Hepatocyte (in vitro differentiated cells): ENCODE measurements around the gene DUOX2. TPM values are rescaled to one million over a fixed set of nuclear protein-coding genes. Genes with fewer than 3 reads are reported as not detected.
A peak's percentile ranks its signal among the peaks of the same experiment; 100 is the strongest.

Source experiments
- DNase-seq: peaks from one replicate; pipeline ENCODE4 v3.0.0-alpha.2; 2016; ENCODE audit warnings: low spot score
- H2AFZ ChIP-seq: fragments of 200-600 bp; sonication (generic); 2 replicates; pipeline ENCODE4 v1.6.0; 2016; ENCODE audit warnings: antibody characterized with exemption, mild to moderate bottlenecking
- H3K27ac ChIP-seq: fragments of 200-600 bp; sonication (generic); 2 replicates; pipeline ENCODE4 v1.5.1; 2016; ENCODE audit warnings: mild to moderate bottlenecking
- H3K27me3 ChIP-seq: fragments of 200-600 bp; sonication (generic); 2 replicates; pipeline ENCODE4 v1.6.1; 2016
- H3K36me3 ChIP-seq: fragments of 200-600 bp; sonication (generic); replicated peaks from 2 replicates; pipeline ENCODE4 v1.5.1; 2016; ENCODE audit warnings: low read depth; ENCODE audit not compliant: insufficient read depth
- H3K4me1 ChIP-seq: fragments of 200-600 bp; sonication (generic); 2 replicates; pipeline ENCODE4 v1.5.1; 2016; ENCODE audit warnings: mild to moderate bottlenecking, moderate library complexity; ENCODE audit not compliant: insufficient read depth
- H3K4me2 ChIP-seq: fragments of 200-600 bp; sonication (generic); 2 replicates; pipeline ENCODE4 v1.6.0; 2016
- H3K4me3 ChIP-seq: fragments of 200-600 bp; sonication (generic); 2 replicates; pipeline ENCODE4 v1.5.1; 2016; ENCODE audit warnings: mild to moderate bottlenecking
- H3K79me2 ChIP-seq: fragments of 200-600 bp; sonication (generic); 2 replicates; pipeline ENCODE4 v1.6.0; 2017; ENCODE audit warnings: mild to moderate bottlenecking
- H3K9me2 ChIP-seq: fragments of 200-600 bp; sonication (generic); replicated peaks from 2 replicates; pipeline ENCODE4 v1.6.0; 2017; ENCODE audit warnings: mild to moderate bottlenecking; ENCODE audit not compliant: insufficient read depth
- H3K9me3 ChIP-seq: fragments of 200-600 bp; sonication (generic); 2 replicates; pipeline ENCODE4 v1.5.1; 2016; ENCODE audit warnings: low read depth, mild to moderate bottlenecking
- H4K20me1 ChIP-seq: fragments of 200-600 bp; sonication (generic); 2 replicates; pipeline ENCODE4 v1.6.0; 2016; ENCODE audit warnings: mild to moderate bottlenecking; ENCODE audit not compliant: insufficient read depth, poor library complexity, severe bottlenecking
- EZH2 ChIP-seq: fragments of 200-600 bp; sonication (generic); IDR thresholded peaks from 2 replicates; pipeline ENCODE4 v1.6.1; 2016; ENCODE audit warnings: antibody characterized with exemption, mild to moderate bottlenecking, borderline replicate concordance
- EZH2phosphoT487 ChIP-seq: fragments of 200-600 bp; sonication (generic); IDR thresholded peaks from one replicate; pipeline ENCODE4 v1.6.1; 2018; ENCODE audit warnings: antibody characterized with exemption, mild to moderate bottlenecking, low read depth, moderate library complexity; ENCODE audit not compliant: unreplicated experiment, severe bottlenecking
- WGBS: methylation state at CpG from one replicate; pipeline ENCODE4 v1.1.6; 2016; ENCODE audit warnings: low lambda C conversion rate; ENCODE audit errors: missing lambda C conversion rate; 5-methylcytosine and 5-hydroxymethylcytosine counted together
- polyA plus RNA-seq: library from polyadenylated mRNA; unstranded; fragments of >200 nt; fragmentation: Nextera tagmentation; extraction: Ambion mirVana; gene quantifications from 2 replicates; pipeline ENCODE4 v1.2.1, GENCODE V29; 2016
- total RNA-seq: library from RNA; depleted of rRNA; stranded (reverse); fragments of >200 nt; gene quantifications from 2 replicates; pipeline ENCODE4 v1.2.3, GENCODE V29; 2014
- TF ChIP-seq, protein P1 (sequence below): fragments of 200-600 bp; sonication (generic); IDR thresholded peaks from 2 replicates; pipeline ENCODE4 v1.5.1; 2016; ENCODE audit warnings: antibody characterized with exemption, mild to moderate bottlenecking; ENCODE audit not compliant: poor library complexity

DUOX2 gene
- total and polyA plus RNA-seq, 2 experiments from 2014 or later = 21.4 to 37.4 TPM

DNA sequence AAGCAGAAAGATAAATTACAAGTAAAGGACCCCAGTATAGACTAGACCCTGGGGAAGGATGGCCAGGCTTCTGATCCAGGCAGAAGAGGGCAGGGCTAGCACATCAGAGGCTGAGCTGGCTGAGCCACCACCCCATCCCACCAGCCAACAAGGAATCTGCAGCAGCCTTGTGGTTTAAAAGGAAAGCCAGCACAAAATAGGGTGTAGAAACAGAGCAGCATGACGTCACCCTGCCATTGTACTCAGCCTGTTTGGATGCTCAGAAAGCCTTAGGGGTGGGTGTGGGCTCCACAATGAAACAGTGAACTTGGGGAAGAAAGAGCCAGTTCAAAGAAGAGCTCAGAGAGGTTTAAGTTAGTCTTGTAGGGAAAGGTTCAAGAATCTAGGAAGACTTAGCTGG is 44.0 kb upstream of the DUOX2 start:
- 35% methylated on average over 1 of the region's 1 CpG for WGBS

DNA sequence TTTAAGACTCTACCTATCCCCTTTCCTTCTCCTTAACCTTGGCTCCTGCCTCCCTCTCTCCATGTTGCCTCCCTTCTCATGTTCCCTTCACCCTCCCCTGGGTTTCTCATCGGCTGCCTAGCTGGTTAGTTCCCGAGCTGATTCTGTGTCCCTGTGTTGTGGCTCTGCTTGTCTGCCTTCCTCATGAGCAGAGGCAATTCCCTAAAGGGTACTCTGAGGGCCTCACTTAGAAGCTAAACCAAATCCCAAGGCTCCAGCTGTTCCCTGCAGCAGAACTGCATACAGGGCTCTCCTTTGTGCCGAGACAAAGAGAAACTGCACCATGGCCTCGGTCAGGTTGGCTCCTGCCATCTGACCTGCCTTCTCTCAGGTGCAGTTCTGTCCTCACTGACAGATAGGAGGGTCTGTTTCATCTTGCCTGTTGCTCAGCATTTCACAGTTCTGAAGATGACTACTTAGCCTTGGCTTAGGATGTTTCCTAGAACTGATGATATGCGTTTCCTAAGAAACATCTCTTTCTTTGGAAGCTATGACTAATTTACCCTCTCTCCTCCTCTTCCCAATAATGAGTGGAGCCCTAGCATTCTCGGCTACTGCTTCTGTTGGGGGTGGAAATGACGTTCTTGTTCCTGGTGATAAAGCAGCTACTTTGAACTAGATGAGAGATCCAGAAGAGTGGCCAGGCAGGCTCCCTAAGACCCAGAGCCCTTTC is 42.9 kb upstream of the DUOX2 start:
- Histone ChIP-seq H2AFZ (no peak overlapping the region), H3K9me3 (no peaks in the 10 kb centered on the region), H3K4me3 (no peak overlapping the region), H3K4me2 (no peak overlapping the region), H3K79me2 (no peaks in the 10 kb centered on the region), H4K20me1 (no peaks in the 10 kb centered on the region), H3K27me3 (no peaks in the 10 kb centered on the region), H3K36me3 (no peaks in the 10 kb centered on the region), H3K27ac (no peak overlapping the region), H3K9me2 (no peaks in the 10 kb centered on the region), H3K4me1 (no peaks in the 10 kb centered on the region)
- WGBS = 63% methylated on average over 7 of the region's 7 CpGs
- no peak for DNase-seq
- TF ChIP-seq, protein P1, sequence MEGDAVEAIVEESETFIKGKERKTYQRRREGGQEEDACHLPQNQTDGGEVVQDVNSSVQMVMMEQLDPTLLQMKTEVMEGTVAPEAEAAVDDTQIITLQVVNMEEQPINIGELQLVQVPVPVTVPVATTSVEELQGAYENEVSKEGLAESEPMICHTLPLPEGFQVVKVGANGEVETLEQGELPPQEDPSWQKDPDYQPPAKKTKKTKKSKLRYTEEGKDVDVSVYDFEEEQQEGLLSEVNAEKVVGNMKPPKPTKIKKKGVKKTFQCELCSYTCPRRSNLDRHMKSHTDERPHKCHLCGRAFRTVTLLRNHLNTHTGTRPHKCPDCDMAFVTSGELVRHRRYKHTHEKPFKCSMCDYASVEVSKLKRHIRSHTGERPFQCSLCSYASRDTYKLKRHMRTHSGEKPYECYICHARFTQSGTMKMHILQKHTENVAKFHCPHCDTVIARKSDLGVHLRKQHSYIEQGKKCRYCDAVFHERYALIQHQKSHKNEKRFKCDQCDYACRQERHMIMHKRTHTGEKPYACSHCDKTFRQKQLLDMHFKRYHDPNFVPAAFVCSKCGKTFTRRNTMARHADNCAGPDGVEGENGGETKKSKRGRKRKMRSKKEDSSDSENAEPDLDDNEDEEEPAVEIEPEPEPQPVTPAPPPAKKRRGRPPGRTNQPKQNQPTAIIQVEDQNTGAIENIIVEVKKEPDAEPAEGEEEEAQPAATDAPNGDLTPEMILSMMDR = no peak
- no peak for TF ChIP-seq EZH2
- no peak for TF ChIP-seq EZH2phosphoT487

More for the DNA sequence above, 44.0 kb upstream of the DUOX2 start:
- no peaks in the 10 kb centered on the region for H3K9me3 ChIP-seq
- H2AFZ ChIP-seq = no peak overlapping the region
- H3K9me2 ChIP-seq = no peaks in the 10 kb centered on the region
- H3K27me3 ChIP-seq = no peaks in the 10 kb centered on the region
- peak; percentile 57 for DNase-seq
- H3K79me2 ChIP-seq = no peaks in the 10 kb centered on the region
- H3K4me1 ChIP-seq = peaks cover 7% of the 10 kb centered on the region
- TF ChIP-seq, protein P1 = no peak
- TF ChIP-seq EZH2 (no peak), EZH2phosphoT487 (no peak)
- no peak overlapping the region for H3K27ac ChIP-seq
- no peak overlapping the region for H3K4me2 ChIP-seq
- H4K20me1 ChIP-seq = no peaks in the 10 kb centered on the region
- H3K36me3 ChIP-seq = no peaks in the 10 kb centered on the region
- H3K4me3 ChIP-seq = no peak overlapping the region

DNA sequence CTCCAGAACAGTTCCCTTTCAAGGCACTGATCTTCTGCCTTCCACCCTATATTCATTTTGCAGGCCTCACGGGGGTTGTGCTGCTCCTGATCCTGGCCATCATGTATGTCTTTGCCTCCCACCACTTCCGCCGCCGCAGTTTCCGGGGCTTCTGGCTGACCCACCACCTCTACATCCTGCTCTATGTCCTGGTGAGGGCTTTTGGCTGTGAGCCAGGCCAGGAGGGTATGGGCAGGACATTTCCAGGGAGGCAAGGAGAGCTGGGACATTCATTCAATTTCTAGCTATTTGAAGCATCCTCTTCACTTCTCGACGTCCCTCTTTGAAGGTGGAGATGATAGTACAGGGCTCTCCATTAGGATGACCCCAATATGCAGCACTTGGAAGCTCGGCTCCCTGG is 41.8 kb upstream of the DUOX2 start:
- no peak overlapping the region for H3K27ac ChIP-seq
- no peak overlapping the region for H3K4me2 ChIP-seq
- H3K79me2 ChIP-seq = no peaks in the 10 kb centered on the region
- TF ChIP-seq, protein P1 = no peak
- TF ChIP-seq EZH2phosphoT487 (no peak), EZH2 (no peak)
- no peaks in the 10 kb centered on the region for H3K9me2 ChIP-seq
- DNase-seq = no peak
- H3K4me1 ChIP-seq = no peaks in the 10 kb centered on the region
- WGBS = over 99% methylated on average over 8 of the region's 8 CpGs
- no peaks in the 10 kb centered on the region for H3K27me3 ChIP-seq
- H2AFZ ChIP-seq = no peak overlapping the region
- no peaks in the 10 kb centered on the region for H3K9me3 ChIP-seq
- H3K36me3 ChIP-seq = no peaks in the 10 kb centered on the region
- no peak overlapping the region for H3K4me3 ChIP-seq
- no peaks in the 10 kb centered on the region for H4K20me1 ChIP-seq
